Measurements from ENCODE around the gene RSPH10B2. TPM values are rescaled to one million over a fixed set of nuclear protein-coding genes. Genes with fewer than 3 reads are reported as not detected.
"Not testable (repeated sequence)": the region's sequence is repeated elsewhere in the genome, so short reads cannot be mapped to it uniquely, and the experiment has no call there.

Gene RSPH10B2
- total RNA-seq, 1 donor from 2014 or later = 0.23 TPM

- not testable (repeated sequence) for DNase-seq (ENCODE audit: low read depth)
- TF ChIP-seq CTCF (conservative IDR thresholded peaks at IDR 0.05; ENCODE audit: low read depth, low read length) = peak; percentile 35
- peak within 1 kb of the TSS; percentile 59 for H3K4me3 ChIP-seq (ENCODE audit: low read depth, low read length)
Observed at GRCh38 chr7:6826151-6826550, 72.2 kb downstream of the RSPH10B2 start, which contains the start of gene CCZ1B. TSS of gene CCZ1B (minus strand) at chr7:6826275. CDS start at chr7:6826197, 78 bp downstream.

GRCh38 chr7:6827180-6827579 is 73.3 kb downstream of the RSPH10B2 start:
- not testable (repeated sequence) for H3K4me3 ChIP-seq (ENCODE audit: low read depth, low read length); DNase-seq (ENCODE audit: low read depth)

GRCh38 chr7:6829616-6830015 is 75.7 kb downstream of the RSPH10B2 start:
- not testable (repeated sequence) for H3K4me3 ChIP-seq (ENCODE audit: low read depth, low read length); DNase-seq (ENCODE audit: low read depth)

GRCh38 chr7:6830026-6830425 is 76.1 kb downstream of the RSPH10B2 start:
- DNase-seq (ENCODE audit: low read depth); H3K4me3 ChIP-seq (ENCODE audit: low read depth, low read length): not testable (repeated sequence)

GRCh38 chr7:6831018-6831725 is 77.3 kb downstream of the RSPH10B2 start:
- TF ChIP-seq CTCF (conservative IDR thresholded peaks at IDR 0.05; ENCODE audit: low read depth, low read length) = no peak
- H3K4me3 ChIP-seq (ENCODE audit: low read depth, low read length) = no peak overlapping the region

GRCh38 chr7:6833636-6834035 is 79.7 kb downstream of the RSPH10B2 start:
- no peak overlapping the region for H3K4me3 ChIP-seq (ENCODE audit: low read depth, low read length)
- TF ChIP-seq CTCF (conservative IDR thresholded peaks at IDR 0.05; ENCODE audit: low read depth, low read length) = no peak
- no peak for DNase-seq (ENCODE audit: low read depth)

More at GRCh38 chr7:6831018-6831725, 77.3 kb downstream of the RSPH10B2 start:
- DNase-seq (ENCODE audit: low read depth) = no peak

- H3K4me3 ChIP-seq (ENCODE audit: low read depth, low read length); DNase-seq (ENCODE audit: low read depth): not testable (repeated sequence)
Observed at GRCh38 chr7:6835521-6835920, 81.6 kb downstream of the RSPH10B2 start.

- not testable (repeated sequence) for DNase-seq (ENCODE audit: low read depth); H3K4me3 ChIP-seq (ENCODE audit: low read depth, low read length)
Observed at GRCh38 chr7:6837081-6837480, 83.2 kb downstream of the RSPH10B2 start.

- not testable (repeated sequence) for DNase-seq (ENCODE audit: low read depth); H3K4me3 ChIP-seq (ENCODE audit: low read depth, low read length)
Observed at GRCh38 chr7:6842278-6842921, 88.5 kb downstream of the RSPH10B2 start.

GRCh38 chr7:6843092-6843491 is 89.2 kb downstream of the RSPH10B2 start:
- H3K4me3 ChIP-seq (ENCODE audit: low read depth, low read length); DNase-seq (ENCODE audit: low read depth): not testable (repeated sequence)

GRCh38 chr7:6843654-6844053 is 89.8 kb downstream of the RSPH10B2 start:
- not testable (repeated sequence) for DNase-seq (ENCODE audit: low read depth); H3K4me3 ChIP-seq (ENCODE audit: low read depth, low read length)

- H3K4me3 ChIP-seq (ENCODE audit: low read depth, low read length); DNase-seq (ENCODE audit: low read depth): not testable (repeated sequence)
Observed at GRCh38 chr7:6845971-6846449, 92.1 kb downstream of the RSPH10B2 start.

GRCh38 chr7:6847751-6848150 is 93.8 kb downstream of the RSPH10B2 start:
- not testable (repeated sequence) for H3K4me3 ChIP-seq (ENCODE audit: low read depth, low read length); DNase-seq (ENCODE audit: low read depth)

Data from epithelial cell of proximal tubule (primary cell).